IMR-90 (cell line): ENCODE data around the gene ENKUR. TPM values are rescaled to one million over a fixed set of nuclear protein-coding genes. Genes with fewer than 3 reads are reported as not detected.

Experiments
- ATAC-seq: fragments of 200-7000 bp; cut with Tn5 transposase; 2 replicates; pipeline ENCODE4 v1.9.1; 2020; ENCODE audit warnings: low read depth, mild to moderate bottlenecking, moderate library complexity
- BruUV-seq: library from RNA; stranded (reverse); fragments of 400-500 nt; replicated peaks from 2 replicates; lab custom pipeline; 2021; lab: Mats Ljungman, UMichigan
- CTCF ChIA-PET: fragments of 300-600 bp; formaldehyde crosslinking; extraction: SDS; loops from one replicate; lab custom pipeline; 2021; ENCODE audit warnings: antibody characterized with exemption; lab: Yijun Ruan, JAX
- POLR2A ChIA-PET: fragments of 300-600 bp; sonication (Branson Sonifier 250); formaldehyde crosslinking; loops from one replicate; lab custom pipeline; 2022; ENCODE audit warnings: antibody characterized with exemption; ENCODE audit not compliant: unreplicated experiment; lab: Charles Lee
- DNase-seq: peaks from one replicate; pipeline ENCODE4 v3.0.0; 2013
- H2AFZ ChIP-seq: replicated peaks from 2 replicates; pipeline ENCODE3; 2013; ENCODE audit warnings: low read length, mild to moderate bottlenecking; ENCODE audit not compliant: poor library complexity
- H2AK5ac ChIP-seq: 2 replicates; pipeline ENCODE4 v1.6.1; 2013; ENCODE audit warnings: low read depth, low read length, inconsistent platforms
- H2AK9ac ChIP-seq: replicated peaks from 2 replicates; pipeline ENCODE3; 2013; ENCODE audit warnings: mild to moderate bottlenecking, low read depth, low read length, moderate library complexity; ENCODE audit not compliant: poor library complexity
- H2BK120ac ChIP-seq: 2 replicates; pipeline ENCODE4 v1.6.1; 2013; ENCODE audit warnings: low read depth, low read length, inconsistent platforms
- H2BK15ac ChIP-seq: 3 replicates; pipeline ENCODE4 v1.6.1; 2013; ENCODE audit warnings: low read depth, low read length, inconsistent platforms
- H2BK20ac ChIP-seq: 2 replicates; pipeline ENCODE4 v1.6.1; 2013; ENCODE audit warnings: low read depth, mild to moderate bottlenecking, inconsistent platforms, low read length, moderate library complexity
- H2BK5ac ChIP-seq: 2 replicates; pipeline ENCODE4 v1.6.1; 2013; ENCODE audit warnings: mild to moderate bottlenecking, low read depth, low read length, inconsistent platforms; ENCODE audit not compliant: poor library complexity, severe bottlenecking
- H3K14ac ChIP-seq: replicated peaks from 2 replicates; pipeline ENCODE4 v1.6.1; 2013; ENCODE audit warnings: low read depth, low read length, inconsistent platforms
- H3K18ac ChIP-seq: 2 replicates; pipeline ENCODE4 v1.6.1; 2013; ENCODE audit warnings: low read depth, low read length, control low read depth
- H3K23ac ChIP-seq: 2 replicates; pipeline ENCODE4 v1.6.1; 2013; ENCODE audit warnings: low read depth, low read length, inconsistent platforms
- H3K27ac ChIP-seq: 2 replicates; pipeline ENCODE4 v1.5.1; 2013; ENCODE audit warnings: mild to moderate bottlenecking, control low read depth, low read length; ENCODE audit not compliant: insufficient read depth
- H3K27me3 ChIP-seq: 2 replicates; pipeline ENCODE4 v1.6.1; 2013; ENCODE audit warnings: low read length; ENCODE audit not compliant: control insufficient read depth, insufficient read depth
- H3K36me3 ChIP-seq: 2 replicates; pipeline ENCODE4 v1.6.1; 2013; ENCODE audit warnings: low read length, mixed read lengths; ENCODE audit not compliant: control insufficient read depth, insufficient read depth
- H3K4ac ChIP-seq: 2 replicates; pipeline ENCODE4 v1.6.1; 2013; ENCODE audit warnings: low read depth, low read length, inconsistent platforms
- H3K4me1 ChIP-seq: 2 replicates; pipeline ENCODE4 v1.6.1; 2013; ENCODE audit warnings: low read length, mixed read lengths; ENCODE audit not compliant: control insufficient read depth, insufficient read depth
- H3K4me2 ChIP-seq: 2 replicates; pipeline ENCODE4 v1.6.1; 2013; ENCODE audit warnings: low read depth, mild to moderate bottlenecking, control low read depth, low read length, moderate library complexity
- H3K4me3 ChIP-seq: 2 replicates; pipeline ENCODE4 v1.5.1; 2013; ENCODE audit warnings: low read depth, mild to moderate bottlenecking, control low read depth, low read length, moderate library complexity; ENCODE audit not compliant: insufficient read depth
- H3K56ac ChIP-seq: 2 replicates; pipeline ENCODE4 v1.6.1; 2013; ENCODE audit warnings: low read length, inconsistent platforms; ENCODE audit not compliant: insufficient read depth; ENCODE audit errors: extremely low read depth
- H3K79me1 ChIP-seq, 2 experiments: 2 replicates each; pipeline ENCODE4 v1.6.1; 2013; ENCODE audit warnings: low read length in 2 of 2, inconsistent platforms in 1 of 2, low read depth in 1 of 2
- H3K9ac ChIP-seq: 2 replicates; pipeline ENCODE4 v1.6.1; 2013; ENCODE audit warnings: low read depth, low read length, control low read depth
- H3K9me1 ChIP-seq: 2 replicates; pipeline ENCODE4 v1.6.1; 2013; ENCODE audit warnings: low read length, inconsistent platforms; ENCODE audit not compliant: insufficient read depth
- H3K9me3 ChIP-seq: 2 replicates; pipeline ENCODE4 v1.6.1; 2013; ENCODE audit warnings: low read length; ENCODE audit not compliant: control insufficient read depth, insufficient read depth
- H4K20me1 ChIP-seq: 2 replicates; pipeline ENCODE4 v1.6.1; 2013; ENCODE audit warnings: low read length, inconsistent platforms; ENCODE audit not compliant: insufficient read depth
- H4K5ac ChIP-seq: 2 replicates; pipeline ENCODE4 v1.6.1; 2013; ENCODE audit warnings: mild to moderate bottlenecking, low read depth, low read length, control low read depth
- H4K8ac ChIP-seq, 2 experiments: 2 replicates each; pipeline ENCODE4 v1.6.1; 2013; ENCODE audit warnings: low read depth in 2 of 2, low read length in 2 of 2, control low read depth in 1 of 2, inconsistent platforms in 1 of 2
- H4K91ac ChIP-seq: 2 replicates; pipeline ENCODE4 v1.6.1; 2013; ENCODE audit warnings: low read depth, low read length, inconsistent platforms; ENCODE audit not compliant: insufficient read depth
- CEBPB ChIP-seq: IDR thresholded peaks from 2 replicates; pipeline ENCODE4 v1.6.1; 2012; ENCODE audit warnings: low read depth, low read length, improper control_type of control experiment
- CHD1 ChIP-seq: IDR thresholded peaks from 2 replicates; pipeline ENCODE4 v1.6.1; 2012; ENCODE audit warnings: low read depth, low read length, improper control_type of control experiment
- ELK1 ChIP-seq: fragments of 150-350 bp; IDR thresholded peaks from 2 replicates; pipeline ENCODE4 v1.6.1; 2016; ENCODE audit warnings: low read depth, mild to moderate bottlenecking, low read length, moderate library complexity, borderline replicate concordance
- RCOR1 ChIP-seq: IDR thresholded peaks from 2 replicates; pipeline ENCODE4 v1.6.1; 2012; ENCODE audit warnings: mild to moderate bottlenecking, low read length, improper control_type of control experiment; ENCODE audit not compliant: insufficient replicate concordance
- WGBS, 2 experiments: methylation state at CpG; one replicate each; pipeline versions ENCODE4 v1.1.5 to v1.1.7; 2013; ENCODE audit warnings: missing lambda C conversion rate in 2 of 2; ENCODE audit not compliant: insufficient read length in 1 of 2; ENCODE audit errors: extremely low coverage in 2 of 2; 5-methylcytosine and 5-hydroxymethylcytosine counted together
- dilution Hi-C: fragments of 300-500 bp; cut with HindIII; formaldehyde crosslinking; loops from one replicate; pipeline ENCODE4 v1.14.3; 2018; ENCODE audit warnings: low sequenced_read_pairs; ENCODE audit not compliant: unreplicated experiment
- in situ Hi-C: fragments of 300-500 bp; cut with MboI; formaldehyde crosslinking; loops from 3 replicates; pipeline ENCODE4 v1.14.3; 2019; ENCODE audit warnings: low sequenced_read_pairs, inconsistent platforms, mixed read lengths
- intact Hi-C: fragments of 100-400 bp; cut with micrococcal nuclease; formaldehyde crosslinking; loops from 2 replicates; pipeline ENCODE4 v1.10.0; 2022
- polyA plus RNA-seq, 3 experiments: library from polyadenylated mRNA; depleted of rRNA; stranded (reverse); fragments of >200 nt; gene quantifications; 2 replicates each; pipeline ENCODE4 v1.2.3, GENCODE V29; 2012; ENCODE audit warnings: low replicate concordance in 1 of 3
- total RNA-seq: library from RNA; depleted of rRNA; stranded (reverse); fragments of >200 nt; gene quantifications from 2 replicates; pipeline ENCODE4 v1.2.3, GENCODE V29; 2012

The ENKUR gene
- total and polyA plus RNA-seq, 2 of the 4 experiments (the other 2 are of a cell fraction) = not detected

- in situ Hi-C loops = no loop called here
- TF ChIP-seq CHD1 (no peak), CEBPB (peak; percentile 88), ELK1 (no peak), RCOR1 (no peak)
- WGBS, 2 experiments = no CpG with 5 or more reads among the region's 7 CpGs
These were observed 44.0 kb upstream of the ENKUR start for GRCh38 chr10:25059990-25060389.

More at GRCh38 chr10:25059990-25060389, 44.0 kb upstream of the ENKUR start:
- no peak overlapping the region for H2AK5ac ChIP-seq
- H2BK5ac ChIP-seq = no peak overlapping the region
- H3K4ac ChIP-seq = no peak overlapping the region
- ChIA-PET POLR2A (no interaction called here), CTCF (no interaction called here)
- H3K27ac ChIP-seq = no peak overlapping the region
- no peaks in the 10 kb centered on the region for H3K36me3 ChIP-seq
- no peak overlapping the region for H3K56ac ChIP-seq
- H3K27me3 ChIP-seq = peaks cover 2% of the 10 kb centered on the region; the same call in 1 of the 2 replicates
- intact Hi-C loops (no loop called here), dilution Hi-C loops (no loop called here)
- H4K20me1 ChIP-seq = no peaks in the 10 kb centered on the region
- no peak overlapping the region for H2AK9ac ChIP-seq
- H3K9me3 ChIP-seq = no peaks in the 10 kb centered on the region
- no peak overlapping the region for H2BK120ac ChIP-seq
- H3K4me1 ChIP-seq = peaks cover 5% of the 10 kb centered on the region; the same call in 1 of the 2 replicates
- H3K4me3 ChIP-seq = no peak overlapping the region
- ATAC-seq = peak; percentile 81
- H4K5ac ChIP-seq = no peak overlapping the region
- H3K23ac ChIP-seq = no peak overlapping the region
- H3K14ac ChIP-seq = no peak overlapping the region
- 0 out of 2 replicates have a peak, but pooled peaks cover 3% of the 10 kb centered on the region for H3K9me1 ChIP-seq
- H2BK15ac ChIP-seq = no peak overlapping the region
- no peak overlapping the region for H3K18ac ChIP-seq
- no peaks in the 10 kb centered on the region for H3K79me1 ChIP-seq
- H3K9ac ChIP-seq = no peak overlapping the region
- H4K91ac ChIP-seq = no peak overlapping the region
- H4K8ac ChIP-seq = no peak overlapping the region
- no TSS peak for BruUV-seq
- DNase-seq = peak; percentile 75
- no peak overlapping the region for H2BK20ac ChIP-seq
- no peak overlapping the region for H3K4me2 ChIP-seq
- no peak overlapping the region for H2AFZ ChIP-seq
